Measurements from ENCODE around the gene DYNLT2B.
"Not testable (repeated sequence)": the region's sequence is repeated elsewhere in the genome, so short reads cannot be mapped to it uniquely, and the experiment has no call there.

Gene DYNLT2B

DNA sequence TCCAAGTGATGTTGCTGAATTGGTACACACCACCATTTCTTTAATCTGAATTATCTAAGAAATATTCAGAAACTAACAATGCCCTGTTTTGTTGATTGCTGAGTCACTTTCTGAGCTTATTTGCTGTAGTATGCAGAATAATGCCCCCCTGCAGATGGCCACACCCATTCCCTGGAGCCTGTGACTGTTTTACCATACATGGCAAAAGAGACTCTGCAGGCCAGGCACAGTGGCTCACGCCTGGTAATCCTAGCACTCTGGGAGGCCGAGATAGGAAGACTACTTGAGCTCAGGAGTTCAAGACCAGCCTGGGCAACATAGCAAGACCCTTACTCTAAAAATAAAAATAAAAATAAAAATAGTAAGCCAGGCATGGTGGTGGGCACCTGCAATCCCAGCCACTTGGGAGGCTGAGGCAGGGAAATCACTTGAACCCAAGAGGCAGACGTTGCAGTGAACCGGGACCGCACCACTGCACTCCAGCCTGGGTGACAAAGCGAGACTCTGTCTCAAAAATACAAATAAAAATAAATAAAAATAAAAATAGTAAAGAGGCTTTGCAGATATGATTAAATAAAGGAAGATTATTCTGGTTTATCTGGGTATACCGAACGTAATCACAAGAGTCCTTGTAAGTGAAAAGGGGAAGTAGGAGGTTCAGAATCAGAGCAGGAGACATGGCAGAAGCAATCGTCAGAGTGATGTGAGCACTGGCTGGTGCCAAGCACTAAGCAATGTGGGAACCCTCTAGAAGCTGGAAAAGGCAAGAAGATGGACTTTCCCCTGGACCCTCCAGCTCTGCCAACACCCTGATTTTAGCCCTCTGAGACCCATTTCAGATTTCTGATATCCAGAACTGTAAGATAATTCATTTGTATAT, 49.5 kb downstream of the DYNLT2B start:
- DNase-seq: no peak

DNA sequence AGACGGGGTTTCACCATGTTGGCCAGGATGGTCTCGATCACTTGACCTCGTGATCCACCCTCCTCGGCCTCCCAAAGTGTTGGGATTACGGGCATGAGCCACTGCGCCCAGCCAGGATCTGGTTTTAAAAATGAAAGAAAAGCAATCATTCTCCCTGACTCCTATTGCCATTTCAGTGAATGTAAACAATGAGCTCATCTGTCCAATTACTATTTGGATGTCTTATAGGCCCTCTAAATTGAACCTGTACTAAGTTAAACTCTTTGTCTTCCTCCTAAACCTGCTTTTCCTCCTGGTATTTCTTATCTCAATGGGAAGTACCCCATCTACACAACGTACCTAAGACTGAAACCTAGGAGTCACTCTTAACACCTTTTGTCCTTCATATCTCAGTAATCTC, 54.2 kb downstream of the DYNLT2B start:
- no peak for DNase-seq

DNA sequence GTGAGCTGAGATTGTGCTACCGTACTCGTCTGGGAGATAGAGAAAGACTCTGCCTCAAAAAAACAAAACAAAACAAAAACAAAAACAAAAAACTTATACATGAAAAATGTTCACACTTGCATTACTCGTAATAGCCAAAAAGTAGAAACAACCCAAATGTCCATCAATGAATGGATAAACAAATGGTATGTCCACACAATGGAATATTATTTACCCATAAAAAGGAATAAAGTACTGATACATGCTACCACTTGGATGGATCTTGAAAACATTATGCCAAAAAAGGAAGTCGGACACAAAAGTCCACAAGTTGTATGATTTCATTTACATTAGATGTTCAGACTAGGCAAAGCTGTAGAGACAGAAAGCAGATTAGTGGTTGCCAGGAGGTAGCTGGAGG, 57.3 kb downstream of the DYNLT2B start:
- no peak for DNase-seq

DNA sequence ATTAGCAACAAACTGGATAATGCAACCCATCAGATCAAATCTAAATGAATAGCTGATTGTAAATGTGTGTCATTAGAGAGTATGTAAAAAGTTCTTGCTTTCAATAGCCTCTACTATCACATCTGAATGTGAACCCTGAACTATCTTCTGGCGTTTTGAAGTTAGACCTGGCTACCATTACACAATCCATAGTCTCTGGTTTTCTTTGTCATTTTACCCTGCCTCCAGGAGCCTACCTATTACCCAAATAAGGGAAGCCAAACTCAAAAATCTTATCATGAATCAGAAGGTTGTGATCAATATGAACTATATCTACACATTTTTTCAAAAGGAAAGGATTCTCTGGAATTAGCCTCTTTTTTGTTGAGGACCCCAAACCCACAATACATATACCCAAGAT, 62.3 kb downstream of the DYNLT2B start:
- DNase-seq: no peak

DNA sequence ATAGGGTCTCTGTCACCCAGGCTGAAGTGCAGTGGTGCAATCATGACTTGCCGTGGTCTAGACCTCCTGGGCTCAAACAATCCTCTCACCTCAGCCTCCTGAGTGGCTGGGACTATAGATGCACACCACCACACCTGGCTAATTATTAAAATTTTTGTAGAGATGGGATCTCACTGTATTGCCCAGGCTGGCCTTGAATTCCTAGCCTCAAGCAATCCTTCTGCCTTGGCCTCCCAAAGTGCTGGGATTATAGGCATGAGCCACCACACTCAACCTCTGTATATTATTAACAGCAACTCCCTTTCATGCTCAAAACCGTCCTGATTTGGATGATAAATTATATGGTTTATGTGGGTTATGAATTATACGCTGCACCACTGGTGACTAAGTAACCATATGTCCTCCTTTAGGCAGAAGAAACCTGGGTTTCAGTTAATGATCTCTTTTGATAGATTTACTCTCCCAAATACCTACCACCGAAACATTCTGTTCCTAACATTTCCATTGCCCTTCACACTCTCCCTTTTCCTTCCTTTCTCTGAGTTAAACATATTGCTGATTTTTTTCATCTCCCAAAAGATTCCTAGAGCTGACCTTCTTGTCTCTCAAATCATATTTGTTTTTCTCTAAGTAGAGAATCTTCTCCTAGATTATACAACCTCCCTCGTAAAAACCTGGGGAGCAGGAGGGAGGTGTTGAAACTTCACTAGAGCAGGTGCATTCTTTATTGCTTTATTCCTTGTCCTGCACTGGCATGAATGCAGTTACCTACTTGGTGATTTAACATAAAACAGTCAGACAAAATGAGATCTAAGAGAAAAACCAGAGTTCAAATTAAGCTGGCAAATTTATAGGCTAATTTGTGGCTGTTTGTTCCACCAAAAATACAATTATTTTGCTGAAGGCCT, 63.4 kb downstream of the DYNLT2B start:
- no peak for DNase-seq

DNA sequence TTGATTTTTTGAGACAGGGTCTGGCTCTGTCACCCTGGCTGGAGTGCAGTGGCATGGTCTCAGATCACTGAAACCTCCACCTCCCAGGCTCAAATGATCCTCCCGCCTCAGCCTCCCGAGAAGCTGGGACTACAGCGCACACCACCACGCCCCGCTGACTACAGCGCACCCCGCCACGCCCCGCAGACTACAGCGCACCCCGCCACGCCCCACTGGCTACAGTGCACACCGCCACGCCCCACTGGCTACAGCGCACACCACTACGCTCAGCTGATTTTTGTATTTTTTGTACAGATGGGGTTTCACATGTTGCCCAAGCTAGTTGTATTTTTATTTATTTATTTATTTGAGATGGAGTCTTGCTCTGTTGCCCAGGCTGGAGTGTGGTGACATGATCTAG, 66.1 kb downstream of the DYNLT2B start:
- DNase-seq: no peak

DNA sequence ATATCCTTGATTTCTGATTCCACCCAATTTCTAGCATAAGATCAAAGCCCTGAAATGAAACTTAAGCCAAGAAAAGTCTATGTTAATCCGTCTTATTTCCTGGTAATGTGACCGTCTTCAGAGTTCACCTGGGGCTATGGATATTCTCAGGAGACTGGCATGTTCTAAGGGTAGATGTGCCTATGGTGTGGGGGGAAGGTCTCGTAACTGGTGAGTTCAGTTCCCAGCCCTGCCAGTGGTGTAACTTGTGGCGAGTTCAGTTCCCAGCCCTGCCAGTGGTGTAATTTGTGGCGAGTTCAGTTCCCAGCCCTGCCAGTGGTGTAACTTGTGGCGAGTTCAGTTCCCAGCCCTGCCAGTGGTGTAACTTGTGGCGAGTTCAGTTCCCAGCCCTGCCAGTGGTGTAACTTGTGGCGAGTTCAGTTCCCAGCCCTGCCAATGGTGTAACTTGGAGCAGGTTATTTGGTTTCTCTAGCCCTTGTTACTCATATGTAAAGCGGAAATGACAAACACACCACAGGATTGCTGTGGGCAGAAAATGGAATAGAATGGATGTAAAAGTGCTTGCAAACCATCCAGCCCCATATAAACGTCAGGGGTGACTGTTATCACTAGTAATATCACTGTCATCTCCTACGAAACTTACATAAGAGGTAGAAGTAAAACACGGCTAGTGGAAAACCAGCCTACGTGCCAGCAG, 71.3 kb downstream of the DYNLT2B start:
- no peak for DNase-seq

DNA sequence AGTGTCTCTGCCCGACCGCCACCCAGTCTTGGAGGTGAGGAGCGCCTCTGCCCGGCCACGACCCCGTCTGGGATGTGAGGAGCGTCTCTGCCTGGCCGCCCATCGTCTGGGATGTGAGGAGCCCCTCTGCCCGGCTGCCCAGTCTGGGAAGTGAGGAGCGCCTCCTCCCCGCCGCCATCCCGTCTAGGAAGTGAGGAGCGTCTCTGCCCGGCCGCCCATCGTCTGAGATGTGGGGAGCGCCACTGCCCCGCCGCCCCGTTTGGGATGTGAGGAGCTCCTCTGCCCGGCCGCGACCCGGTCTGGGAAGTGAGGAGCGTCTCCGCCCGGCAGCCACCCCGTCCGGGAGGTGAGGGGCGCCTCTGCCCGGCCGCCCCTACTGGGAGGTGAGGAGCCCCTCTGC, 73.9 kb downstream of the DYNLT2B start:
- not testable (repeated sequence) for DNase-seq

DNA sequence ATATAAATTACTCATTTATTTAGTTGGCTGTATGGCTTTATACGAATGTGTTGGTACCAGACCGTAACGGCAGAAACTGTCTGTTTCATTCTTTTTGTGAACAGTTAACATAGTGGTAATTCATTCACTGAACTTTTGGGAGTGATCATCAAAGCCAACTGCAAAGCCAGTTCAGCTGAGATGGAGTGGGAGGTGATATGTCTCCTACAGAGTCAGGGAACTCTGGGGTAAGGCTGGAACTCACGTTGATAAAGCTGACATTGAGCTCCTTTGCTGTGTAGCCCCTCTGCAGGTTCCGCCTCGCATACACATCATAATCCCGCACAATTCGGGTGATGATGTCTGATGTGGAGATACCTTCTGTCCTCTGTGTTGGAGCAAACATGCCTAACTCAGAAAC, 76.3 kb downstream of the DYNLT2B start:
- DNase-seq: no peak
